Measurements from ENCODE around the gene NEGR1.

DNA sequence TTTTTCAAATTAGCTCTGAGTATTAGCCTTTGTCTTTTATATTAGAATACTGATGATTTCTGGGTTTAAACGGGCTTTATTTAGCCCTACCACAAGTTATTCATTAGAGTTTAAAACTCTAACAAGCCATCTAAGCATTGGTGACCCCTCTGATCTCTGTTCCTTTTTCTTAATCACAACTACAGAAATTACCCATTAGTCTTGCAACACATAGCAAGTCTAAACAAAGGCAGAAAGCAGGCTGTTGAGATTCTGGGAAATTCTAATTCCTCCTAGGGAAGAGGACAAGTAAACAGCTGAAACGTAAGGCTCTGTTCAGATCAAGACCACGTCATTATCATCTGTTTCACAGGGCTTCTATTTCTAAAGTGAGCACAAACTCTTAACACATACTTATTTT is 710.3 kb downstream of the NEGR1 start:
- TF ChIP-seq EP300 (IDR thresholded peaks at IDR 0.05; ENCODE audit: low read depth), result no peak
- no peak for TF ChIP-seq CTCF (IDR thresholded peaks at IDR 0.05)

All from transverse colon (tissue), 3 donors.